GM06990 (cell line): Measurements from ENCODE around the gene EGFR.

Source experiments
- DNase-seq: peaks from one replicate; pipeline ENCODE4 v3.0.0-alpha.2; 2011; ENCODE audit not compliant: insufficient read length; ENCODE audit errors: extremely low read depth
- H3K27me3 ChIP-seq: replicated peaks from 2 replicates; pipeline ENCODE4 v1.6.0; 2011; ENCODE audit warnings: low read length; ENCODE audit not compliant: control insufficient read depth, insufficient read depth
- H3K36me3 ChIP-seq: 2 replicates; pipeline ENCODE4 v1.5.1; 2011; ENCODE audit warnings: low read length; ENCODE audit not compliant: control insufficient read depth, insufficient read depth
- H3K4me3 ChIP-seq: replicated peaks from 2 replicates; pipeline ENCODE4 v1.5.1; 2011; ENCODE audit warnings: low read depth, mild to moderate bottlenecking, control low read depth, low read length
- TF ChIP-seq, protein P1 (sequence below): IDR thresholded peaks from 2 replicates; pipeline ENCODE4 v1.5.1; 2011; ENCODE audit warnings: low read length, control low read depth, mild to moderate bottlenecking, inconsistent platforms; ENCODE audit not compliant: insufficient read depth, poor library complexity, severe bottlenecking

Gene EGFR

DNA sequence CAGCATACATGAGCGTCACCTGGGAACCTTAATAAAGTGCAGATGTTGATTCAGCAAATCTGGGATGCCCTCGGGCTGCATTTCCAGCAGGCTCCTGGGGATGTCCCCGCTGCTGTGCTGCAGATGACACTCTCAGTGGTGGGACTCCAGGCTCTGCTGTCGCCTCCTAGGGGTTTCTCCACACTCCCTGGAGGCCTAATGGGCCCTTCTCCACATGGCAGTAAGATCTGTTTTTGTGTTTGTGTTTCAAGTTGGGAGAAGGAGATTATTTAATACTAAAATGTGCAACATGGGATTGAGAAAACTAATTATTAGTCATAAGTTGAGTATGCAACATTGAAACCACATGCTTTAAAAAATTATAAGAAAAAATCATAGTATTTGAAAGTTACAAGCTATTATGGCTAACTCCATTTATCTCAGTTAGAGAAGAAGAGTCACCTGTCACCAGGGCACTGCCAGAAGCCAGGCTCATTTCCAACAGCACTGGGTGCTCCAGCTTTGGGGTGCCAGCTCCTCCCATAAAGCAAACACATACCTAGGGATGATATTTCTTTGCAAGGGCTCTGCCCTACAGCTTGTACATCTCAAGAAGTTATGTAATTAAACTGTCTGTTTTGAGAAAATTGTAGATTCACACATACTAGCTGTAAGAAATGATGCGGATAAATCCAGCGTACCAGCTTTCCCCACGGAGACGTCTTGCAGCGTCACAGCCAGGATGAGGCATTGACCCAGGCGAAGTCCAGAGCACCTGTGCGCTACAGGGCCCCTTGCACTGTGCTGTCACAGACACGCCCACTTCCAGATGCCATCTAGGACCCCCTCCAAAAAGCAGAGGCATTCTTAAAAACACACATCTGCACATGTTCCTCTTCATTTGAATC lies 106.4 kb downstream of the EGFR start:
- TF ChIP-seq, protein P1, sequence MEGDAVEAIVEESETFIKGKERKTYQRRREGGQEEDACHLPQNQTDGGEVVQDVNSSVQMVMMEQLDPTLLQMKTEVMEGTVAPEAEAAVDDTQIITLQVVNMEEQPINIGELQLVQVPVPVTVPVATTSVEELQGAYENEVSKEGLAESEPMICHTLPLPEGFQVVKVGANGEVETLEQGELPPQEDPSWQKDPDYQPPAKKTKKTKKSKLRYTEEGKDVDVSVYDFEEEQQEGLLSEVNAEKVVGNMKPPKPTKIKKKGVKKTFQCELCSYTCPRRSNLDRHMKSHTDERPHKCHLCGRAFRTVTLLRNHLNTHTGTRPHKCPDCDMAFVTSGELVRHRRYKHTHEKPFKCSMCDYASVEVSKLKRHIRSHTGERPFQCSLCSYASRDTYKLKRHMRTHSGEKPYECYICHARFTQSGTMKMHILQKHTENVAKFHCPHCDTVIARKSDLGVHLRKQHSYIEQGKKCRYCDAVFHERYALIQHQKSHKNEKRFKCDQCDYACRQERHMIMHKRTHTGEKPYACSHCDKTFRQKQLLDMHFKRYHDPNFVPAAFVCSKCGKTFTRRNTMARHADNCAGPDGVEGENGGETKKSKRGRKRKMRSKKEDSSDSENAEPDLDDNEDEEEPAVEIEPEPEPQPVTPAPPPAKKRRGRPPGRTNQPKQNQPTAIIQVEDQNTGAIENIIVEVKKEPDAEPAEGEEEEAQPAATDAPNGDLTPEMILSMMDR, result no peak

DNA sequence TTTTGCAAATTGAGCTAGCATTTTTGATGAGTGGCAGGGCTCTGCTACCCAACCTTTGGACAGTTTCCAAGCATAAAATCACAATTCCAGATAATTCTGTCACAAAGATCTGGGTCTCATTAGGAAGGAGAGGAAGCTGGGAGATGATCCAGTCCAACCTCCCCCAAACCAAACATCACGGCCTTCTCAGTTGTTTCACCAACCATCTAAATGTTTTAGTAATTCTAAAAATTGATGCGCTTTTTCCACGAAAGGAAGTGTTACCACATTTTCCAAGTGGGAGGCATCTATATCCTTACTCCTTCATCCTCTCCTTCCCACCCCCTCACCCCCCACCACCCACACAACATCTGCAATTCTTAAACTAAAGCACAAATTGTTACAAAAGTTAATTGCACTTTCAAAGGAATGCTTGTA lies 108.3 kb downstream of the EGFR start:
- Histone ChIP-seq H3K4me3 (no peak overlapping the region), H3K36me3 (no peaks in the 10 kb centered on the region), H3K27me3 (no peaks in the 10 kb centered on the region)
- no peak for DNase-seq
- TF ChIP-seq, protein P1, result no peak

More for the DNA sequence above, 106.4 kb downstream of the EGFR start:
- no peaks in the 10 kb centered on the region for H3K36me3 ChIP-seq
- no peaks in the 10 kb centered on the region for H3K27me3 ChIP-seq
- no peak for DNase-seq
- H3K4me3 ChIP-seq, result no peak overlapping the region

DNA sequence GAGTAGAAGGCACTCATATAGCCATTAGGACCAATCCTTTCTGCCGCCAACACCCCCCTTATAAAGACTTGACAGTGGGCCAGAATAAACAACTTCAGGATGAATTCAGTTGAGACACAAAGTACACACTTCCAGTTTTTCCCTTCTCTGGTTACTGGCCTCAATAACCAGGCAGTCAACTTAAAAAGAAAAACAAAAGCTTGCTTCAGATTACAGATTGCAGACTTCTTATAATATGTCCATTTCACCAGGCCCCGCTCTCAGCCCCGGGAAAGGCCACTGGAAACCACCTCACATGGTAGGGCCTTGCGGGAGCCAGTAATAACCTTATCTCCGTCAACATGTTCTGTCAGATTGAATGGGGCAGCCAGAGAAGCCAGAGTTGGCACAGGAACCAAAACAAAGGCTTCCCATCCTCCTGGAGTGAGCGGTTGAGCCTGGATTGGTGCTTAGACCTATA lies 108.8 kb downstream of the EGFR start:
- TF ChIP-seq, protein P1, result no peak
- DNase-seq, result no peak
- H3K4me3 ChIP-seq, result no peak overlapping the region
- no peaks in the 10 kb centered on the region for H3K36me3 ChIP-seq
- no peaks in the 10 kb centered on the region for H3K27me3 ChIP-seq

DNA sequence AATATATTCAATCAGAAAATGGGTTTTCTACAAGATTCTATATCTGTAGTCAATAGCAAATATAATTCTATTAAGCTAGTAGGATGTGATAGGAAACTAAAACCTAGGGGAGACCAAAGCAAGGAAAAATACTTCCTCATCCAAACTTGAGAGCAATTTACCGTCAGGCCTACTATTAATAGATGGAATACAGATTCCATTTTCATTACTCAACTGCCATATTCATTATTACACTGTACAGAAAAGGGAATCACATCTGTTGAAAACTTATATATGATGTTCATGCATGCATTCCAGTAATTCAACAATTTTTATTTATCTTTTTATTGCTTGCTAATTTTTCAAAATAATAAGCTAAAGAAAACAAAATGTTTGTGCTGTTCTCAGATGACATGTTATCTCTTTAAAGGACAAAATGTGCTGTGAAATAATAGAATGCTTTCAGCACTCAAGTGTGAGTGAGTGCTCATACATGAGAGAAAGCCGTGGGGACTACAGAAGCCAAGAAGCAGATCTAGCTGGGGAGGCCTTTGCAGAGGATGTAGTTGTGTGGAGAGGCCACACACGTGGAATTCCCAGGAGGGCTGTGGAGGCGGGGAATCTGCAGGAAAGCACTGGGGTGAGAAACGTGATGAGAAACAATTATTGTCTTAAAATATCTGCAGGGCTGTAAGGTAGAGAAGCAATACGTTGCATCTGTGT lies 110.0 kb downstream of the EGFR start:
- Histone ChIP-seq H3K27me3 (no peaks in the 10 kb centered on the region), H3K36me3 (no peaks in the 10 kb centered on the region), H3K4me3 (no peak overlapping the region)
- TF ChIP-seq, protein P1, result no peak
- no peak for DNase-seq

DNA sequence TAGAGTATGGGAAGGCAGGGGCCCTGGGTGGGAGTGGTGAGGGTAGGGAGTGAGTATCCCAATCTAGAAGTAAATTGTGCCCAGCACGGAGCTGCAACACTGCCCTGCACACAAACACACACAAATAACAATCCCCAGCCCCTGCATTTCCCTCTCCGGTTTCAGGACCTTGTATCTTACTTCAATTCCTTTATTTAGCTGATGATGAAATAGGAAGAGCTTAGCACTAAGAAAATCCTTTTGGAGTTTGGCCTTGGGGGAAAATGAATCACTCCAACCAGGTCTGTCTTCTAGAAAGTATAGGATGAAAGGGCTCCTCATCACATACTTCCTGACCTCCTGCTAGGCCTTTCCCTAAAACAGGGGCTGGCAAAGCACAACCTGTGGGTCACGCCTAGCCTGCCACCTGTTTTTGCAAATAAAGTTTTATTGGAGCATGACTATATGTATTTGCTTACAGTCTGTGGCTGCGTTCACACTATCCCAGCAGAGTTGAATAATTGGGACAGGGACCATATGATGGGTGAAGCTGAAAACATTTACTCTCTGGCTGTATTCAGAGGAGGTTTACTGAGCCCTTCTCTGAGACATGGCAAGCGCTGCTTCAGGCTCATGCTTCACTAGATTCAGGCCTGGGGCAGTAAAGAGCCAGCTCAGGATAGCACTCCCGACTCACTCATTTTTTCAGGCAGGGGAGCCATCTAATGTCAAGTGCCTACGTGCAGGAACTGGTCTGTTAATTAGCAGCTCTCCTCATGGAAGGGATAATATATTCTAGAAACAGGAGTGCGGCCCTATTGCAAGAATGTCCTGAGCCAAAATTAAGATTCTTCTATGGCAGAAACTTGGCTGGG lies 111.0 kb downstream of the EGFR start:
- Histone ChIP-seq H3K4me3 (no peak overlapping the region), H3K27me3 (no peaks in the 10 kb centered on the region), H3K36me3 (no peaks in the 10 kb centered on the region)
- DNase-seq, result no peak
- TF ChIP-seq, protein P1, result no peak
